ENCODE data around the gene KLF6. TPM values are rescaled to one million over a fixed set of nuclear protein-coding genes. Genes with fewer than 3 reads are reported as not detected.

Gene KLF6
- total RNA-seq, 4 donors from 2014 or later = 140 to 304 (median 291) TPM

GRCh38 chr10:3802526-3803265 is 17.7 kb upstream of the KLF6 start:
- TF ChIP-seq EP300 (IDR thresholded peaks at IDR 0.05; ENCODE audit: low read depth) = no peak
- intact Hi-C loops (cut with DNase I; ENCODE audit: low total_unique reads) (no loop called here), in situ Hi-C loops (cut with MboI; ENCODE audit: low pct_ligation_motif_present in 1 of 4, low pct_unique_long_range_greater_than_20kb in 1 of 4, low sequenced_read_pairs in 3 of 4) (no loop called here)
- no peaks in the 10 kb centered on the region for H3K36me3 ChIP-seq
- no peaks in the 10 kb centered on the region for H3K27me3 ChIP-seq
- no peaks in the 10 kb centered on the region for H3K9me3 ChIP-seq
- peaks cover 20 to 42% (median 26%) of the 10 kb centered on the region in 4 donors for H3K4me1 ChIP-seq
- no peak overlapping the region for H3K27ac ChIP-seq
- no peak for DNase-seq
- no peak overlapping the region for H3K4me3 ChIP-seq
- 93 to 95% methylated on average over 3 to 8 of the region's 8 CpGs for WGBS, 2 donors (ENCODE audit: low coverage in 1 of 2)

- in situ Hi-C loops (cut with MboI; ENCODE audit: low pct_ligation_motif_present in 1 of 4, low pct_unique_long_range_greater_than_20kb in 1 of 4, low sequenced_read_pairs in 3 of 4) = no loop called here
- H3K9me3 ChIP-seq = no peaks in the 10 kb centered on the region
- no peak overlapping the region for H3K4me3 ChIP-seq
- peaks cover 11 to 32% (median 16%) of the 10 kb centered on the region in 4 donors for H3K4me1 ChIP-seq
- no peak for DNase-seq
- TF ChIP-seq POLR2AphosphoS5 (IDR thresholded peaks at IDR 0.05) (no peak), CTCF (IDR thresholded peaks at IDR 0.05) (no peak)
- H3K36me3 ChIP-seq = no peaks in the 10 kb centered on the region
- no peak overlapping the region for H3K27ac ChIP-seq
- 86 to 93% methylated on average over 7 to 11 of the region's 11 CpGs for WGBS, 2 donors (ENCODE audit: low coverage in 1 of 2)
- H3K27me3 ChIP-seq = no peaks in the 10 kb centered on the region
- intact Hi-C loops (cut with DNase I; ENCODE audit: low total_unique reads) = no loop called here
Observed at GRCh38 chr10:3801558-3802192, 16.7 kb upstream of the KLF6 start.

GRCh38 chr10:3800586-3800985 is 15.6 kb upstream of the KLF6 start:
- Histone ChIP-seq H3K9me3 (no peaks in the 10 kb centered on the region), H3K27ac (no peak overlapping the region), H3K36me3 (no peaks in the 10 kb centered on the region), H3K4me3 (no peak overlapping the region), H3K27me3 (no peaks in the 10 kb centered on the region), H3K4me1 (peaks cover 3 to 21% (median 6%) of the 10 kb centered on the region in 4 donors)
- TF ChIP-seq POLR2AphosphoS5 (IDR thresholded peaks at IDR 0.05) (no peak), CTCF (IDR thresholded peaks at IDR 0.05) (no peak), EP300 (IDR thresholded peaks at IDR 0.05; ENCODE audit: low read depth) (no peak), POLR2A (IDR thresholded peaks at IDR 0.05) (no peak)
- intact Hi-C loops (cut with DNase I; ENCODE audit: low total_unique reads) (no loop called here), in situ Hi-C loops (cut with MboI; ENCODE audit: low pct_ligation_motif_present in 1 of 4, low pct_unique_long_range_greater_than_20kb in 1 of 4, low sequenced_read_pairs in 3 of 4) (no loop called here)
- 92 to 93% methylated on average over 5 of the region's 5 CpGs for WGBS, 2 donors (ENCODE audit: low coverage in 1 of 2)
- no peak for DNase-seq

- Histone ChIP-seq H3K36me3 (no peaks in the 10 kb centered on the region), H3K4me1 (peaks cover 0 to 1% (median 0%) of the 10 kb centered on the region in 4 donors), H3K27me3 (no peaks in the 10 kb centered on the region), H3K27ac (no peak overlapping the region), H3K4me3 (no peak overlapping the region), H3K9me3 (peaks cover 0 to 3% of the 10 kb centered on the region in 2 donors)
- no peak for DNase-seq
- intact Hi-C loops (cut with DNase I; ENCODE audit: low total_unique reads) (no loop called here), in situ Hi-C loops (cut with MboI; ENCODE audit: low pct_ligation_motif_present in 1 of 4, low pct_unique_long_range_greater_than_20kb in 1 of 4, low sequenced_read_pairs in 3 of 4) (loop anchor here in 2 of 4 donors (25.0 kb wide), 3 partner anchors 240 to 865 kb away; no protein-coding TSS in a partner anchor)
- TF ChIP-seq POLR2A (IDR thresholded peaks at IDR 0.05) = no peak
- TF ChIP-seq POLR2AphosphoS5 (IDR thresholded peaks at IDR 0.05) = no peak
- no peak for TF ChIP-seq CTCF (IDR thresholded peaks at IDR 0.05)
- TF ChIP-seq EP300 (IDR thresholded peaks at IDR 0.05; ENCODE audit: low read depth) = no peak
- WGBS, 2 donors (ENCODE audit: low coverage in 1 of 2) = 93% methylated on average over 1 of the region's 1 CpG; no CpG with 5 or more reads in 1 of the 2 donors
Observed at GRCh38 chr10:3797750-3798149, 12.7 kb upstream of the KLF6 start.

All from transverse colon (tissue), 4 donors.